ENCODE results near the gene KRT81.

GRCh38 chr12:52251367-52252051, 39.8 kb downstream of the KRT81 start:
- no peak for TF ChIP-seq POLR2A (IDR thresholded peaks at IDR 0.05; ENCODE audit: low read length)
- TF ChIP-seq GATA1 (IDR thresholded peaks at IDR 0.05; ENCODE audit: low read depth, low read length): no peak

Data from erythroblast (primary cell).